Sciatic nerve (tissue), 2 donors: ENCODE results near the gene ACTN4. TPM values are rescaled to one million over a fixed set of nuclear protein-coding genes. Genes with fewer than 3 reads are reported as not detected.
"Not testable (repeated sequence)": the region's sequence is repeated elsewhere in the genome, so short reads cannot be mapped to it uniquely, and the experiment has no call there.

Source experiments
- ATAC-seq: fragments of 200-7000 bp; cut with Tn5 transposase; one replicate; pipeline ENCODE4 v1.9.1; 2020; ENCODE audit warnings: mild to moderate bottlenecking, moderate library complexity
- DNase-seq: peaks from one replicate; pipeline ENCODE4 v3.0.0-alpha.2; 2020; ENCODE audit warnings: low spot score
- intact Hi-C: fragments of 100-400 bp; cut with DNase I; formaldehyde crosslinking; loops from one replicate; pipeline ENCODE4 v1.14.2; 2022
- total RNA-seq: library from RNA; stranded (reverse); fragmentation: NEBNext Ultra II Directional; extraction: Animal tissue kit (Norgen Biotek cat#: 25700); gene quantifications from one replicate; pipeline ENCODE4 v1.2.1, GENCODE V29; 2021
- donor health status: DM: no; HTN: no; CAD: no.
- donor health status: DM: no; HTN: no; CAD: no.

The ACTN4 gene
- total RNA-seq, 1 donor from 2014 or later, result 597 TPM

GRCh38 chr19:38739440-38740256, 92.2 kb downstream of the ACTN4 start:
- ATAC-seq (peak; percentile 29), DNase-seq (peak; percentile 68)
- intact Hi-C loops, result no loop called here

- DNase-seq (no peak), ATAC-seq (no peak)
- intact Hi-C loops, result no loop called here
Observed at GRCh38 chr19:38740257-38740592, 92.8 kb downstream of the ACTN4 start.

GRCh38 chr19:38740932-38741331, 93.5 kb downstream of the ACTN4 start:
- intact Hi-C loops, result no loop called here
- DNase-seq (no peak), ATAC-seq (no peak)

GRCh38 chr19:38741670-38742069, 94.2 kb downstream of the ACTN4 start:
- intact Hi-C loops, result no loop called here
- DNase-seq, result peak; percentile 54
- no peak for ATAC-seq

GRCh38 chr19:38742296-38742695, 94.8 kb downstream of the ACTN4 start:
- intact Hi-C loops, result no loop called here
- DNase-seq, result peak; percentile 42
- ATAC-seq, result no peak

GRCh38 chr19:38742906-38743305, 95.5 kb downstream of the ACTN4 start:
- intact Hi-C loops, result no loop called here
- ATAC-seq (no peak), DNase-seq (peak; percentile 39)

- DNase-seq (peak; percentile 59), ATAC-seq (no peak)
- intact Hi-C loops, result no loop called here
Observed at GRCh38 chr19:38743394-38744297, 96.2 kb downstream of the ACTN4 start.

- DNase-seq (no peak), ATAC-seq (no peak)
- intact Hi-C loops, result no loop called here
Observed at GRCh38 chr19:38744298-38744681, 96.8 kb downstream of the ACTN4 start, which contains the start of gene CAPN12. TSS of gene CAPN12 (minus strand) at chr19:38744474. CDS start at chr19:38744165, 309 bp downstream.

- no peak for DNase-seq
- intact Hi-C loops, result no loop called here
Observed at GRCh38 chr19:38744874-38745273, 97.4 kb downstream of the ACTN4 start.

GRCh38 chr19:38745316-38745715, 97.9 kb downstream of the ACTN4 start:
- intact Hi-C loops, result no loop called here
- DNase-seq (no peak), ATAC-seq (peak; percentile 14)

More at GRCh38 chr19:38744874-38745273, 97.4 kb downstream of the ACTN4 start:
- no peak for ATAC-seq

GRCh38 chr19:38753783-38754182, 106.3 kb downstream of the ACTN4 start:
- DNase-seq, ATAC-seq, intact Hi-C loops: not testable (repeated sequence)

GRCh38 chr19:38754196-38754595, 106.7 kb downstream of the ACTN4 start:
- intact Hi-C loops, DNase-seq, ATAC-seq: not testable (repeated sequence)

- ATAC-seq (peak; percentile 26), DNase-seq (peak; percentile 17)
- intact Hi-C loops, result no loop called here
Observed at GRCh38 chr19:38759590-38760003, 112.1 kb downstream of the ACTN4 start.

- ATAC-seq, intact Hi-C loops: not testable (repeated sequence)
- peak; percentile 10 for DNase-seq
Observed at GRCh38 chr19:38760805-38761517, 113.5 kb downstream of the ACTN4 start.

- intact Hi-C loops, ATAC-seq: not testable (repeated sequence)
Observed at GRCh38 chr19:38761884-38762389, 114.5 kb downstream of the ACTN4 start.

GRCh38 chr19:38763795-38764220, 116.4 kb downstream of the ACTN4 start:
- DNase-seq, result no peak
- ATAC-seq, result no peak
- intact Hi-C loops, result no loop called here

More at GRCh38 chr19:38761884-38762389, 114.5 kb downstream of the ACTN4 start:
- DNase-seq, result peak; percentile 28

GRCh38 chr19:38765214-38765613, 117.8 kb downstream of the ACTN4 start:
- intact Hi-C loops, result no loop called here
- ATAC-seq (no peak), DNase-seq (no peak)

- peak; percentile 21 for DNase-seq
- intact Hi-C loops, result no loop called here
- ATAC-seq, result no peak
Observed at GRCh38 chr19:38766276-38767047, 119.0 kb downstream of the ACTN4 start.
